Nasal cavity respiratory epithelium epithelial cell of viscerocranial mucosa (primary cell): ENCODE results near the gene GNG14. TPM values are rescaled to one million over a fixed set of nuclear protein-coding genes. Genes with fewer than 3 reads are reported as not detected.

ENCODE experiments used
- total RNA-seq: library from RNA; depleted of rRNA; stranded (reverse); fragments of >200 nt; gene quantifications from 2 replicates; pipeline ENCODE4 v1.2.3, GENCODE V29; 2014

GNG14 gene
- total RNA-seq, result not detected in 2 replicates

GRCh38 chr19:12687496-12688196, at the start of gene GNG14:
TSS of gene GNG14 (plus strand) at chr19:12687998. CDS start at chr19:12688049, 51 bp downstream.

GRCh38 chr19:12666265-12667048, 21.3 kb upstream of the GNG14 start, which contains the start of the genes MAN2B1 and WDR83:
TSS of gene MAN2B1 (minus strand) at chr19:12666742. CDS start at chr19:12666701, 41 bp downstream.
TSS of gene WDR83 (plus strand) at chr19:12666807. CDS start at chr19:12669791, 2,984 bp downstream.

GRCh38 chr19:12681074-12681987, 6.5 kb upstream of the GNG14 start, which contains the start of gene DHPS:
TSS of gene DHPS (minus strand) at chr19:12681880. CDS start at chr19:12681766, 114 bp downstream.

GRCh38 chr19:12696366-12697335, 8.9 kb downstream of the GNG14 start, which contains the start of gene FBXW9:
TSS of gene FBXW9 (minus strand) at chr19:12696631. CDS start at chr19:12696581, 50 bp downstream.

GRCh38 chr19:12723641-12724426, 36.0 kb downstream of the GNG14 start, which contains the start of gene TNPO2:
TSS of gene TNPO2 (minus strand) at chr19:12723932. CDS start at chr19:12720977, 2,955 bp downstream.

GRCh38 chr19:12736995-12737834, 49.4 kb downstream of the GNG14 start, which contains the start of gene GET3:
TSS of gene GET3 (plus strand) at chr19:12737497. CDS start at chr19:12737506, 9 bp downstream.

Other genes with a start within 250 kb of the GNG14 start
- 1.0 and 3.1 TPM in 2 replicates for gene ZNF443, start 247.0 kb upstream of the GNG14 start, total RNA-seq
- 0.34 and 1.1 TPM in 2 replicates for gene ZNF709, start 203.2 kb upstream of the GNG14 start, total RNA-seq
- 7.2 and 11.2 TPM in 2 replicates for gene ZNF564, start 136.5 kb upstream of the GNG14 start, total RNA-seq
- 7.2 and 13.3 TPM in 2 replicates for gene ZNF490, start 77.2 kb upstream of the GNG14 start, total RNA-seq
- gene ZNF791, start 77.1 kb upstream of the GNG14 start, total RNA-seq, result 12.3 and 20.9 TPM in 2 replicates
- gene MAN2B1, start 21.3 kb upstream of the GNG14 start, total RNA-seq, result 32.5 and 54.8 TPM in 2 replicates
- 8.7 and 11.6 TPM in 2 replicates for gene WDR83, start 21.2 kb upstream of the GNG14 start, total RNA-seq
- gene DHPS, start 6.1 kb upstream of the GNG14 start, total RNA-seq, result 51.0 and 52.3 TPM in 2 replicates
- gene FBXW9, start 8.6 kb downstream of the GNG14 start, total RNA-seq, result 5.5 and 6.9 TPM in 2 replicates
- gene TNPO2, start 35.9 kb downstream of the GNG14 start, total RNA-seq, result 30.1 and 69.1 TPM in 2 replicates
- 101 and 152 TPM in 2 replicates for gene TRIR, start 46.7 kb downstream of the GNG14 start, total RNA-seq
- gene GET3, start 49.5 kb downstream of the GNG14 start, total RNA-seq, result 59.7 and 79.6 TPM in 2 replicates
- gene BEST2, start 63.8 kb downstream of the GNG14 start, total RNA-seq, result not detected in 2 replicates
- gene HOOK2, start 87.6 kb downstream of the GNG14 start, total RNA-seq, result 43.1 and 73.5 TPM in 2 replicates
- gene JUNB, start 103.5 kb downstream of the GNG14 start, total RNA-seq, result 266 and 285 TPM in 2 replicates
- gene PRDX2, start 113.8 kb downstream of the GNG14 start, total RNA-seq, result 109 and 161 TPM in 2 replicates
- 0.28 TPM in 1 of 2 replicates, not detected in the other for gene THSD8, start 114.1 kb downstream of the GNG14 start, total RNA-seq
- gene RNASEH2A, start 118.6 kb downstream of the GNG14 start, total RNA-seq, result 7.2 and 13.3 TPM in 2 replicates
- not detected in 2 replicates for gene RTBDN, start 146.6 kb downstream of the GNG14 start, total RNA-seq
- gene MAST1, start 150.5 kb downstream of the GNG14 start, total RNA-seq, result under 0.01 and 0.28 TPM in 2 replicates
- gene DNASE2, start 193.5 kb downstream of the GNG14 start, total RNA-seq, result 29.5 and 40.3 TPM in 2 replicates
- under 0.01 TPM in 1 of 2 replicates, not detected in the other for gene KLF1, start 199.2 kb downstream of the GNG14 start, total RNA-seq
- 18.0 and 24.6 TPM in 2 replicates for gene GCDH, start 203.2 kb downstream of the GNG14 start, total RNA-seq
- gene SYCE2, start 231.3 kb downstream of the GNG14 start, total RNA-seq, result not detected in 2 replicates
- gene FARSA, start 245.7 kb downstream of the GNG14 start, total RNA-seq, result 82.7 and 88.3 TPM in 2 replicates